Mesenchymal stem cell (in vitro differentiated cells and primary cell): ENCODE data around the gene GPSM1.

Experiments used
- DNase-seq: peaks from one replicate; pipeline ENCODE4 v3.0.0-alpha.2; 2013
- H2AFZ ChIP-seq: one replicate; pipeline ENCODE4 v1.6.1; 2013; ENCODE audit warnings: low read depth, mild to moderate bottlenecking, control low read depth, inconsistent platforms, low read length, moderate library complexity
- H2AK5ac ChIP-seq: 2 replicates; pipeline ENCODE4 v1.6.1; 2013; ENCODE audit warnings: low read length, moderate library complexity, mild to moderate bottlenecking, inconsistent platforms; ENCODE audit not compliant: severe bottlenecking
- H2BK120ac ChIP-seq: one replicate; pipeline ENCODE4 v1.6.1; 2013; ENCODE audit warnings: low read depth, mild to moderate bottlenecking, inconsistent platforms, low read length, moderate library complexity
- H2BK12ac ChIP-seq, 2 experiments: one replicate each; pipeline ENCODE4 v1.6.1; 2013; ENCODE audit warnings: inconsistent platforms in 2 of 2, low read length in 2 of 2, mild to moderate bottlenecking in 2 of 2, moderate library complexity in 2 of 2, control low read depth in 1 of 2
- H2BK15ac ChIP-seq: one replicate; pipeline ENCODE4 v1.6.1; 2013; ENCODE audit warnings: mild to moderate bottlenecking, low read depth, inconsistent platforms; ENCODE audit not compliant: poor library complexity, severe bottlenecking
- H2BK5ac ChIP-seq: 2 replicates; pipeline ENCODE4 v1.6.1; 2013; ENCODE audit warnings: low read depth, mild to moderate bottlenecking, low read length, control low read depth, inconsistent platforms; ENCODE audit not compliant: poor library complexity, severe bottlenecking
- H3K14ac ChIP-seq, 2 experiments: one replicate each; pipeline ENCODE4 v1.6.1; 2013; ENCODE audit warnings: inconsistent platforms in 2 of 2, low read length in 2 of 2, control low read depth in 1 of 2, mild to moderate bottlenecking in 1 of 2, moderate library complexity in 1 of 2
- H3K18ac ChIP-seq, 2 experiments: one replicate each; pipeline ENCODE4 v1.6.1; 2013; ENCODE audit warnings: inconsistent platforms in 2 of 2, low read length in 2 of 2, control low read depth in 1 of 2, low read depth in 1 of 2, mild to moderate bottlenecking in 1 of 2
- H3K23ac ChIP-seq, 2 experiments: one replicate each; pipeline ENCODE4 v1.6.1; 2013; ENCODE audit warnings: inconsistent platforms in 2 of 2, low read length in 2 of 2, mild to moderate bottlenecking in 2 of 2, moderate library complexity in 2 of 2, control low read depth in 1 of 2
- H3K27ac ChIP-seq: 2 replicates; pipeline ENCODE4 v1.5.1; 2013; ENCODE audit warnings: mild to moderate bottlenecking, moderate library complexity, low read length, control low read depth, inconsistent platforms; ENCODE audit not compliant: poor library complexity, severe bottlenecking
- H3K27me3 ChIP-seq, 2 experiments: 2 replicates each; pipeline versions ENCODE4 v1.6.1 to v1.7.0; 2013; ENCODE audit warnings: low read length in 2 of 2, mild to moderate bottlenecking in 2 of 2, moderate library complexity in 2 of 2, control low read depth in 1 of 2, inconsistent platforms in 1 of 2; ENCODE audit not compliant: control insufficient read depth in 1 of 2, insufficient read depth in 1 of 2
- H3K36me3 ChIP-seq, 2 experiments: 2 replicates each; pipeline versions ENCODE4 v1.6.1 to v1.7.0; 2013; ENCODE audit warnings: low read length in 2 of 2, control low read depth in 1 of 2, inconsistent platforms in 1 of 2, low read depth in 1 of 2, mild to moderate bottlenecking in 1 of 2; ENCODE audit not compliant: insufficient read depth in 2 of 2, control insufficient read depth in 1 of 2
- H3K4ac ChIP-seq, 2 experiments: one replicate each; pipeline ENCODE4 v1.6.1; 2013; ENCODE audit warnings: inconsistent platforms in 2 of 2, low read length in 2 of 2, mild to moderate bottlenecking in 2 of 2, moderate library complexity in 2 of 2, control low read depth in 1 of 2, low read depth in 1 of 2
- H3K4me1 ChIP-seq: 2 replicates; pipeline ENCODE4 v1.6.1; 2013; ENCODE audit warnings: low read depth, low read length, control low read depth; ENCODE audit not compliant: control insufficient read depth, insufficient read depth
- H3K4me2 ChIP-seq: 2 replicates; pipeline ENCODE4 v1.6.1; 2013; ENCODE audit warnings: low read length, mild to moderate bottlenecking, inconsistent platforms; ENCODE audit not compliant: poor library complexity, severe bottlenecking
- H3K4me3 ChIP-seq, 2 experiments: 2 replicates each; pipeline versions ENCODE4 v1.5.1 to v1.7.0; 2013; ENCODE audit warnings: low read length in 2 of 2, mild to moderate bottlenecking in 2 of 2, control low read depth in 1 of 2, low read depth in 1 of 2; ENCODE audit not compliant: insufficient read depth in 1 of 2
- H3K79me1 ChIP-seq: replicated peaks from 2 replicates; pipeline ENCODE4 v1.6.1; 2013; ENCODE audit warnings: mild to moderate bottlenecking, control low read depth, low read length, inconsistent platforms; ENCODE audit not compliant: poor library complexity, severe bottlenecking
- H3K9ac ChIP-seq: 2 replicates; pipeline ENCODE4 v1.7.0; 2013; ENCODE audit warnings: mild to moderate bottlenecking, low read length, moderate library complexity
- H3K9me3 ChIP-seq: 2 replicates; pipeline ENCODE4 v1.7.0; 2013; ENCODE audit warnings: mild to moderate bottlenecking, low read length; ENCODE audit not compliant: control insufficient read depth
- H4K8ac ChIP-seq: one replicate; pipeline ENCODE4 v1.6.1; 2013; ENCODE audit warnings: inconsistent platforms, mild to moderate bottlenecking, low read length, moderate library complexity
- H4K91ac ChIP-seq: one replicate; pipeline ENCODE4 v1.6.1; 2013; ENCODE audit warnings: mild to moderate bottlenecking, low read length, inconsistent platforms
- WGBS: methylation state at CpG from one replicate; pipeline ENCODE4 v1.1.7; 2013; ENCODE audit warnings: mixed read lengths; 5-methylcytosine and 5-hydroxymethylcytosine counted together

The GPSM1 gene

GRCh38 chr9:136347472-136348256, 20.3 kb downstream of the GPSM1 start:
- Histone ChIP-seq H3K14ac (no peak overlapping the region), H3K23ac (no peak overlapping the region), H3K27me3 (no peaks in the 10 kb centered on the region), H3K36me3 (peaks cover 7 to 63% of the 10 kb centered on the region in 2 experiments), H2BK120ac (no peak overlapping the region), H3K27ac (no peak overlapping the region), H3K4ac (no peak overlapping the region), H3K4me1 (peaks cover 42% of the 10 kb centered on the region), H3K4me2 (no peak overlapping the region), H4K91ac (peak overlapping the region; percentile 6), H3K4me3 (no peak overlapping the region), H2AK5ac (no peak overlapping the region), H2BK5ac (no peak overlapping the region), H3K9ac (no peak overlapping the region), H3K9me3 (no peaks in the 10 kb centered on the region), H2BK15ac (no peak overlapping the region), H4K8ac (no peak overlapping the region), H2AFZ (no peak overlapping the region), H2BK12ac (no peak overlapping the region), H3K18ac (no peak overlapping the region), H3K79me1 (no peaks in the 10 kb centered on the region)
- DNase-seq: no peak
- WGBS: 87% methylated on average over 33 of the region's 34 CpGs

GRCh38 chr9:136348691-136349090, 21.4 kb downstream of the GPSM1 start:
- DNase-seq: no peak
- H2BK5ac ChIP-seq: no peak overlapping the region
- H3K27ac ChIP-seq: no peak overlapping the region
- H3K27me3 ChIP-seq: no peaks in the 10 kb centered on the region
- no peak overlapping the region for H2AFZ ChIP-seq
- H2BK120ac ChIP-seq: no peak overlapping the region
- H3K36me3 ChIP-seq: peaks cover 7 to 62% of the 10 kb centered on the region in 2 experiments
- H3K18ac ChIP-seq: no peak overlapping the region
- no peak overlapping the region for H3K4ac ChIP-seq
- H3K79me1 ChIP-seq: no peaks in the 10 kb centered on the region
- no peak overlapping the region for H2BK15ac ChIP-seq
- no peak overlapping the region for H2BK12ac ChIP-seq
- no peak overlapping the region for H3K4me3 ChIP-seq
- H2AK5ac ChIP-seq: no peak overlapping the region
- WGBS: 91% methylated on average over 14 of the region's 14 CpGs
- no peak overlapping the region for H3K23ac ChIP-seq
- no peak overlapping the region for H3K14ac ChIP-seq
- peaks cover 32% of the 10 kb centered on the region for H3K4me1 ChIP-seq
- no peaks in the 10 kb centered on the region for H3K9me3 ChIP-seq
- no peak overlapping the region for H4K91ac ChIP-seq
- no peak overlapping the region for H3K4me2 ChIP-seq
- no peak overlapping the region for H4K8ac ChIP-seq
- no peak overlapping the region for H3K9ac ChIP-seq

GRCh38 chr9:136349546-136349945, 22.2 kb downstream of the GPSM1 start:
- H2AFZ ChIP-seq: no peak overlapping the region
- no peak overlapping the region for H2BK120ac ChIP-seq
- no peak overlapping the region for H3K14ac ChIP-seq
- H3K9me3 ChIP-seq: no peaks in the 10 kb centered on the region
- no peak overlapping the region for H2BK12ac ChIP-seq
- H2BK15ac ChIP-seq: no peak overlapping the region
- H3K27ac ChIP-seq: no peak overlapping the region
- H3K79me1 ChIP-seq: no peaks in the 10 kb centered on the region
- no peaks in the 10 kb centered on the region for H3K27me3 ChIP-seq
- peaks cover 7 to 57% of the 10 kb centered on the region in 2 experiments for H3K36me3 ChIP-seq
- H3K4me3 ChIP-seq: no peak overlapping the region
- H2BK5ac ChIP-seq: no peak overlapping the region
- no peak overlapping the region for H3K18ac ChIP-seq
- H3K23ac ChIP-seq: no peak overlapping the region
- H3K4me2 ChIP-seq: no peak overlapping the region
- no peak overlapping the region for H4K91ac ChIP-seq
- no peak for DNase-seq
- H2AK5ac ChIP-seq: no peak overlapping the region
- WGBS: 95% methylated on average over 24 of the region's 24 CpGs
- peaks cover 37% of the 10 kb centered on the region for H3K4me1 ChIP-seq
- no peak overlapping the region for H3K4ac ChIP-seq
- no peak overlapping the region for H3K9ac ChIP-seq
- no peak overlapping the region for H4K8ac ChIP-seq

- Histone ChIP-seq H4K8ac (no peak overlapping the region), H2BK5ac (no peak overlapping the region), H3K4me3 (no peak overlapping the region), H3K36me3 (peaks cover 8 to 55% of the 10 kb centered on the region in 2 experiments), H3K27ac (no peak overlapping the region), H2AK5ac (no peak overlapping the region), H3K14ac (no peak overlapping the region), H3K27me3 (no peaks in the 10 kb centered on the region), H3K4ac (no peak overlapping the region), H3K4me1 (peaks cover 37% of the 10 kb centered on the region), H2AFZ (no peak overlapping the region), H2BK12ac (no peak overlapping the region), H2BK120ac (no peak overlapping the region), H3K9me3 (no peaks in the 10 kb centered on the region), H2BK15ac (no peak overlapping the region), H4K91ac (peak overlapping the region; percentile 29), H3K23ac (no peak overlapping the region), H3K4me2 (no peak overlapping the region), H3K9ac (no peak overlapping the region), H3K79me1 (no peaks in the 10 kb centered on the region), H3K18ac (no peak overlapping the region)
- WGBS: 92% methylated on average over 11 of the region's 11 CpGs
- DNase-seq: no peak
These were observed 24.0 kb downstream of the GPSM1 start for GRCh38 chr9:136351252-136351800.
